Putamen (tissue), 1 donor: ENCODE results near the gene BABAM2.
"Not testable (repeated sequence)": the region's sequence is repeated elsewhere in the genome, so short reads cannot be mapped to it uniquely, and the experiment has no call there.

Experiments used
- DNase-seq: peaks from one replicate; pipeline ENCODE4 v3.0.0-alpha.2; 2016; ENCODE audit warnings: low spot score

The BABAM2 gene

GRCh38 chr2:27890146-27890923, at the start of gene BABAM2, which contains the start of gene RBKS:
TSS of gene BABAM2 (plus strand) at chr2:27890729. CDS start at chr2:27894557, 3,828 bp downstream.
TSS of gene RBKS (minus strand) at chr2:27890387. CDS start at chr2:27890345, 42 bp downstream.
- DNase-seq = peak; percentile 86

GRCh38 chr2:27842894-27843293, 47.6 kb upstream of the BABAM2 start:
- no peak for DNase-seq

- no peak for DNase-seq
Measured at GRCh38 chr2:27843992-27844391, 46.5 kb upstream of the BABAM2 start.

DNA sequence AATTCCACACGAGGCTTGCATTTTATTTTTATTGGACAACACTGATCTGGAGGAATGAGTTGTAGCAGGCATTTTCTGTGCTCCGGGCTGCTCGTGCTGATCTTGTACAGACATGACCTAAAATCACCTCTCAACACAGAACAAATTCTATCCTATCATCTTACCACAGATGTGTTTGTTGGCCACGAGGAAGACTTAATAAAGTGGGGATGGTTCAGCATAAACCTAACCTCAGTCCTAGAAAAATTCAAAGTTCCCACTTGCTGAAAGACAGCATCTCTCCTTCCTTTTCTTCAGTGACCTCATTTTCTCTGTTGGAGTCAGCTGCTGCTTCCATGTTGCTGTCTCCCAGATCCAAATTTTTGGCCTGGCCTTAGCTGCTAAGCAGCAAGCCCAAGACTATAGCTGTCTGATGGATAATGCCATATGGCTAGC, 45.7 kb upstream of the BABAM2 start:
- no peak for DNase-seq

DNA sequence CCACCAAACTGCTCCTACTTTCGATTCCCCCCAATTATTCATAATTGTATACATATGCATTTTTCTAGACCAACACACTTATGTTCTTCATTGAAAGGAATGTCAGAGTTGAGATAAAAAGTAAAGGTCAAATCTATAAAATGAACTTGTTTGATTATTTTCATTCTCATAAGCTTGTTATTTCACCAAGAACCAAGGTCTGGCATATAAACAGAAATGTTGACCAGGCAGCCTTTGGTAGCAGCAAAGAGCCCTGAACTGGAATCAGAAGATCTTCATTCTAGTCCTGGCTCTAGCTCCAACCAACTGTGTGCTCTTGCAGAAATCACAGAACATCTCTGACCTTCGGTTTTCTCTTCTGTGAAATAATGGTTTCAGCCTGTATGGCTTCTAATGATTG, 43.2 kb upstream of the BABAM2 start:
- no peak for DNase-seq

DNA sequence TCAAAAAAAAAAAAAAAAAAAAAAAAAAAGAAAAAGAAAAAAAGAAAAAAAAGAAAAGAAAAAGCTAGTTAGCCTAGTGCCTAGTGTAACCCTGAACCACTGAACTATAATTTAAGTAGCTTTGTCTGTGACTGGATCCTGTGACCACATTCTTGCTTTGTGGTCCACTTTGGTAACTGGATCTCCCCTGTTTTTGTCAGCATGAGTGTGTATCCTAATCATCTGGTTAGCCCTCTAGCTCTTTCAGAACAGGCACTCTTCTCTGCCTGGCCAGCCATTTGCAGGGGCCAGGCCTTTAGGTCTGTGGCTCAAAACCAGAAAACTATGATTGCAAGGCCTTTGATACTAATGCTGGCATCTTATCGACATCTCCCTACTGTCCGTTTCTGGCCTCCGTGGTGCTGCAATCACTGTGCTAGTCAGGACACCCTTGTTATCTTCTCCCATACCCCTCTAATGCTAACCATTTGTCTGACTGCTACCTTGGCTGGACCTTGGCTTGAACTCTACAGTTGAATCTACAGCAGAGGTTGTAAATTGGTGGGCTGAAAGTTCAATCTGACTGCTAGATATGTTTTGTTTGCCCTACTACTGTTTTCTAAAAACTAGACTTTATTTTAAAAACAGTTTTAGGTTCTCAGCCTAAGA, 40.8 kb upstream of the BABAM2 start:
- no peak for DNase-seq

DNA sequence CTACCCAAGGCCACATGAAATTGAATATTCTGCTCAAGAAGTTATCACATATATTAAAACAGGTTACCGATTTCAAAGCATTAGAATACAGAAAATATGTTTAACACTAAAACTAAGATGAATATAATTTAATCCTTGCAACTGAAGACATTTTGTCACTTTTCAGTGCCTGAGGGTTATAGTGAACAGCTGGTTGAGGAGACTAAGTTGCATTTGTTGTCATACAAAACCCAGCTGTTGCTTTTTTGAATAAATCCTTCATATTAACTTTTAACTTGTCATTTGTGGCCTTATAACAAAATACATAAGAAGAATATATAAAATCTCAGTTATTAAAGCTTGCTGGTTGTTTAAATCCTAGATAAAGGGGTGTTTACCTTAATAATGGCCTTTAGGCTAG, 37.8 kb upstream of the BABAM2 start:
- DNase-seq = no peak

DNA sequence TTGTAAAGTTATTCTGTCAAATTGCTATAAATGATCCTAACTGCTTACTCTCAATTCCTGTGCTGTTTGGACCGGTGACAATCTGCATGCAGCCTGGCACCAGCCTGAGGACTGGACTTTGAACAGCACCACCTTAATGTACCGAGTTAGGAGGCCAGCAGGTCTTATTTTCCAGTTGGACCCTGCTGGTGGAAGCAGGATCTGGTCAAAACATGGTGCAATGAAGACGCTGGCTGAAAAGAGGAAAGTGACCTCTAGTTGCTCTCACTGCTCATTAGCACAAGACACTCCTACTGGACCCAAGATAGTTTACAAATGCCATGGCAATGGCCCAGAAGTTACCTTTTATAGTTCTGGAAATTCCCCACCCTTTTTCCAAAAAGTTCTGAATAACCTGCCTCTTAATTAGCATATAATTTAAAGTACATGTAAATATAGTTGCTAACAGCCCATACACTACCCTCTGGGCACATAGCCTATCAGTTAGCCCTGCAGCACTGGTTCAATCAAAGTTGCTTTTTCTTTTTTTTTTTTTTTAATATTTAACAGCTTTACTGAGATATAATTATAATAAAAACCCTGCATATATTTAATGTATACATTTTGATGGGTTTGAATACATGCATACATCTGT, 36.2 kb upstream of the BABAM2 start:
- no peak for DNase-seq

DNA sequence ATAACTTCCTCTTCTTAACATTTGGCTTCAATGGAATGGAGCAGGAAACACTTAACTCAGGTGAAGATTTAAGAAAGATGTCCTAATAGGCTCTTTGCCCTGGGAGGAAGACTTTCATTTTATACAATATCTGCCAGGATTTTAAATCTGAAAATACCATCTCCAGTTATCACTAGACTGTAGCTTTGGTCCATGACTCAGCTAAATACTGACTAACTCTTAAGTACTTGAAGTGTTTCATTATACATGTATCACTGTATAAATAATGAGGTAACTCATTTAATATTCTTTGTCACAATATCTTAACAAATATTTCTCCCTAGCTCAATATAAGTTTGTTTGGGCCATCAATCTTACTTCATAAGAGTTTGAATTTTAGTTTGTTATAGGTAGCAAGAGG, 35.1 kb upstream of the BABAM2 start:
- DNase-seq = no peak

- no peak for DNase-seq
Measured at GRCh38 chr2:27856386-27856785, 34.1 kb upstream of the BABAM2 start.

GRCh38 chr2:27856956-27857355, 33.6 kb upstream of the BABAM2 start:
- DNase-seq = no peak

DNA sequence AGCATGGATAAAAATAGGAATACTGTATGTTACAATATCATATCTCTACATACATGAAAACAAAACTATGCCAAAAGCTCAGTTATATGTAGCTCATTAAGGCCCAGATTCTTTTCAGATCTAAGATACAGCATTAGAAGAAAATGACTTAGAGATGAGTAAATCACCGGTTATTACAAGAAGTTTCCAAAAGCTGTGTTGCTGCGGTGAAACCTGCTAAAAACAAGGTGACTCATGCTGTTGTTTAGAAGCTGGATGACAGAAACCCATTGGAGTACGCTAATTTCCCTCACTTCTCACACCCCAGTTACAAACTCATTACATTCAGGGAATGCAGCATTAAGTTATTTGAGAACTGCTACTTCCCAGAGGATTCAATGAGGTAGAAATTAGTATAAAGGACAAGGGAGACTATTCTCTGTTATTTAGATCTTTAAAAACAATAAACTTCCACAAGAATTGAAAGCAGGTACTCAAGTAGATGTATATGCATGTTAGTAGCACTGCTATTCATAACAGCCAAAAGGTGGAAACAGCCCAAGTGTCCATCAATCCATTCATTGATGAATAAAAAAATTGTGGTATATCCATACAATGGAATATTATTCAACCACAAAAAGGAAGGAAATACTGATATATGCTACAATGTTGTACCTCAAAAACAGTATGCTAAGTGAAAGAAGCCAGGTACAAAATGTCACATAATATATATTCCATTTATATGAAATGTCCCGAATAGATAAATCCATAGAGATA, 32.9 kb upstream of the BABAM2 start:
- no peak for DNase-seq

GRCh38 chr2:27860111-27860510, 30.4 kb upstream of the BABAM2 start:
- DNase-seq = peak; percentile 65

DNA sequence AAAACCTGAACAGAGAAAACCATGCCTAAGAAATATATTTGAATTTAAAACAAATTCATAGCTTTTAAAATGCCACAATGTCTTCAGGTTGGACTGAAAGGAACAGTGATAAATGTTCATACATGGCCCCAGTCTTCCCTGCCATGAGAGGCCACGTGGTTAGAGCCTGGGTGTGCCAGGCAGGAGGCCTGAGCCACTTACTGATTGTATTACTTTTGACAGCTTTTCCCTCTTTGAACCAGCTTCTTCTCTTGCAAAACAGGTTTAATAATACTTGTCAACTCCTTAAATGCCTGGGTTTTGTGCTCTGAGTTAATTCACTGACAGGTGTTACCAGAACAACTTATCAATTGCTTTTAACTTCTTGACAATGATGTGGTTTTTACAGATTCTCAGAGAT, 27.4 kb upstream of the BABAM2 start:
- DNase-seq = peak; percentile 61

DNA sequence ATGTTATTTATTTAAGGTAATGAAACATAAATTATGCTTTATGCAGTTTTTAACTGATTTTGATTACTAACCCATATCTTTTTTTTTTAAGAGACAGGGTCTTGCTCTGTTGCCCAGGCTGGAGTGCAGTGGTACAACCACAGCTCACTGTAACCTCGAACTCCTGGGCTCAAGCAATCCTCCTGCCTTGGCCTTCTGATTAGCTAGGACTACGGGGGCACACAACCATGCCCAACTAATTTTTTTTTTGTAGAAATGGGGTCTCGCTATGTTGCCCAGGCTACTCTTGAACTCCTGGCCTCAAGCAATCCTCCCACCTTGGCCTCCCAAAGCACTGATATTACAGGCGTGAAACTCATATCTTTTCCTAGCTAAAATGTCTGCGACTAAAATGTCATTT, 26.6 kb upstream of the BABAM2 start:
- DNase-seq = not testable (repeated sequence)

DNA sequence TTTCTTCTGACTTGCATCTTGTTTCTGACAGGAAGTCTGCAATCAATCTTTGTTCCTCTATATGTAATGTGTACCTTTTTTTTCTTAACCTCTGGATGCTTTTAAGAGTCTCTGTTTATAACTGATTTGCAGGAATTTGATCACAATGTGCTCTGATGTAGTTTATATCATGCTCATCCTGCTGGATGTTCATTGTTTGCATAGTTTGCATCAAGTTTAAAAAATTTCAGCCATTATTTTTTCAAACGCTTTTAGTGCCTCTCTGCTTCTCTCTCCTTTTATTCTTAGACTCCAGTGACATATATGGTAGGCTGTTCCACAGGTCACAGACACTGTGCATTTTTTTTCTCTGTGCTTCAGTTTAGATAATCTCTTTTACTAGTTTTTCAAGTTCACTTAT, 24.3 kb upstream of the BABAM2 start:
- no peak for DNase-seq

GRCh38 chr2:27869763-27870162, 20.8 kb upstream of the BABAM2 start:
- DNase-seq = no peak

GRCh38 chr2:27870724-27871123, 19.8 kb upstream of the BABAM2 start:
- no peak for DNase-seq

GRCh38 chr2:27871802-27872201, 18.7 kb upstream of the BABAM2 start:
- no peak for DNase-seq

DNA sequence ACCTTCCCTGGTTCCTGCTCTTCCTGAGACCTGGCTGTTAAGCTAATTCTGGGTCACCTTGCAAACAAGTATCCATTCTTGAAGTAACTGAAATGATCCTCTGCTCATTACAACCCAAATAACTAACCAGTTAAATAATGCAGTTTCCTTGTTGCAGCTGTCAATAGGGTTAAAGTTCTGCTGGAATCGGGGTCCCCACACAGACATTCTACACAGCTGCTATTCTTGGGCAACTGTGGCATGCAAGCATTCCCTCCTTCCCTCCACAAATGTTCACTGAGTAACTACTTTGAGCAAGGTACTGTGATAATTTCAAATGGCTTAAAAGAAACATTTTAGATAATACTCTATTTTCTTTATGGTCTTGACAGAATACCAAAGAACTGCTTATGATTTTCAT, 17.4 kb upstream of the BABAM2 start:
- no peak for DNase-seq

DNA sequence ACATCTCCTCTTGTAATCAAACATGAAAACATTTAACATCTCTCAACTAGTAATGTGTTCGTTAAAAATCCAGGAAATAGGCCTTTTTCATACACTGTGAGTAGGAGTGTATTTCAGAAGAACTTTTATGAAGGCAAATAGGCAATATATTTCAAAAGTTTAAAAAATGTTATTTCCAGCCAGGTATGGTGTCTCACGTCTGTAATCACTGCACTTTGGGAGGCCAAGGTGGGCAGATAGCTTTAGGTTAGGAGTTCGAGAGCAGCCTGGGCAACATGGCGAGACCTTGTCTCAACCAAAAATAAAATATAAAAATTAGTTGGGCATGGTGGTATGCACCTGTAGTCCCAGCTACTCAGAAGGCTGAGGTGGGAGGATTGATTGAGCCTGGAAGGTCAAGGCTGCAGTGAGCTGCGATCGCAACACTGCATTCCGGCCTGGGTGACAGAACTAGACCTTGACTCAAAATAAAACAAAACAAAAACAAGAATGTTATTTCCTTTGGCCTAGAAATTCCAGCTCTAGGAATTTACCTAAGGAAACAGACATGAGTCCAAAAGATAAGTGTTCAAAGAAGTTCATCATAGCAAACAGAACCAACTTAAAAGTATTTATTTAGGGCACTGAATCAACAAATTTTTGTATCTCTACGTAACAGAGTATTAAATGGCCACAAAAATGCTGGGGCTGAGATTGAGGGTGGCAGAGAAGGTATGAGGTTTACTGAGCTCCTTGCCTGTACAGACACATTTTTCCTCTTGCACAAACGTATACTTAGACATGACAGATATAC, 15.2 kb upstream of the BABAM2 start:
- DNase-seq = no peak

GRCh38 chr2:27878825-27879224, 11.7 kb upstream of the BABAM2 start:
- DNase-seq = no peak
